Trophoblast cell (in vitro differentiated cells and primary cell): ENCODE measurements around the gene NPTN.

Experiments used
- DNase-seq, 2 donors: peaks; one replicate each; pipeline ENCODE4 v3.0.0-alpha.2; 2016
- H2AFZ ChIP-seq: 2 replicates; pipeline ENCODE4 v1.6.1; 2013; ENCODE audit warnings: low read length, moderate library complexity, mild to moderate bottlenecking; ENCODE audit not compliant: insufficient read depth, poor library complexity
- H2AK5ac ChIP-seq: 2 replicates; pipeline ENCODE4 v1.6.1; 2013; ENCODE audit warnings: mild to moderate bottlenecking, low read length
- H2BK120ac ChIP-seq: 2 replicates; pipeline ENCODE4 v1.6.1; 2013; ENCODE audit warnings: low read length, mild to moderate bottlenecking, moderate library complexity; ENCODE audit not compliant: insufficient read depth, poor library complexity
- H2BK12ac ChIP-seq: 2 replicates; pipeline ENCODE4 v1.6.1; 2013; ENCODE audit warnings: mild to moderate bottlenecking, low read length, moderate library complexity
- H2BK5ac ChIP-seq: 2 replicates; pipeline ENCODE4 v1.6.1; 2013; ENCODE audit warnings: low read length, low read depth, moderate library complexity, mild to moderate bottlenecking; ENCODE audit not compliant: poor library complexity
- H3K14ac ChIP-seq: 2 replicates; pipeline ENCODE4 v1.6.1; 2013; ENCODE audit warnings: mild to moderate bottlenecking, low read length
- H3K18ac ChIP-seq: 2 replicates; pipeline ENCODE4 v1.6.1; 2013; ENCODE audit warnings: mild to moderate bottlenecking, low read length
- H3K23ac ChIP-seq: 2 replicates; pipeline ENCODE4 v1.6.1; 2013; ENCODE audit warnings: low read length
- H3K27ac ChIP-seq: 2 replicates; pipeline ENCODE4 v1.5.1; 2013; ENCODE audit warnings: low read depth, mild to moderate bottlenecking, inconsistent platforms, low read length, moderate library complexity
- H3K27me3 ChIP-seq: 2 replicates; pipeline ENCODE4 v1.6.1; 2013; ENCODE audit warnings: inconsistent platforms, mild to moderate bottlenecking, low read length, moderate library complexity; ENCODE audit not compliant: insufficient read depth
- H3K36me3 ChIP-seq, 2 experiments: 1 replicate in 1 of 2; 2 replicates in 1 of 2; pipeline ENCODE4 v1.6.1; 2013; ENCODE audit warnings: low read length in 2 of 2, mild to moderate bottlenecking in 2 of 2, moderate library complexity in 1 of 2; ENCODE audit not compliant: insufficient read depth in 2 of 2, control insufficient read depth in 1 of 2
- H3K4ac ChIP-seq: 2 replicates; pipeline ENCODE4 v1.6.1; 2013; ENCODE audit warnings: low read depth, mild to moderate bottlenecking, low read length, moderate library complexity
- H3K4me1 ChIP-seq, 2 experiments: 1 replicate in 1 of 2; 2 replicates in 1 of 2; pipeline ENCODE4 v1.6.1; 2013; ENCODE audit warnings: low read length in 2 of 2, mild to moderate bottlenecking in 2 of 2, moderate library complexity in 1 of 2; ENCODE audit not compliant: insufficient read depth in 2 of 2, control insufficient read depth in 1 of 2
- H3K4me2 ChIP-seq: 2 replicates; pipeline ENCODE4 v1.6.1; 2013; ENCODE audit warnings: inconsistent platforms, mild to moderate bottlenecking, low read length, moderate library complexity
- H3K4me3 ChIP-seq: 2 replicates; pipeline ENCODE4 v1.5.1; 2013; ENCODE audit warnings: mild to moderate bottlenecking, low read depth, low read length, inconsistent platforms
- H3K79me1 ChIP-seq: one replicate; pipeline ENCODE4 v1.6.1; 2013; ENCODE audit warnings: low read length
- H3K79me2 ChIP-seq: 2 replicates; pipeline ENCODE4 v1.6.1; 2013; ENCODE audit warnings: low read length, mild to moderate bottlenecking; ENCODE audit not compliant: control insufficient read depth, insufficient read depth, poor library complexity
- H3K9ac ChIP-seq: 2 replicates; pipeline ENCODE4 v1.6.1; 2013; ENCODE audit warnings: mild to moderate bottlenecking, low read length
- H3K9me3 ChIP-seq: 2 replicates; pipeline ENCODE4 v1.6.1; 2013; ENCODE audit warnings: low read depth, mild to moderate bottlenecking, control low read depth, inconsistent platforms, low read length; ENCODE audit not compliant: insufficient read depth
- H4K12ac ChIP-seq: 2 replicates; pipeline ENCODE4 v1.6.1; 2013; ENCODE audit warnings: low read depth, mild to moderate bottlenecking, low read length, moderate library complexity
- H4K8ac ChIP-seq: 2 replicates; pipeline ENCODE4 v1.6.1; 2013; ENCODE audit warnings: low read depth, mild to moderate bottlenecking, low read length, moderate library complexity
- H4K91ac ChIP-seq: one replicate; pipeline ENCODE4 v1.6.1; 2013; ENCODE audit warnings: low read depth, mild to moderate bottlenecking, low read length, moderate library complexity
- WGBS: extraction: QIAGEN DNeasy Blood & Tissue Kit; methylation state at CpG from one replicate; pipeline ENCODE4 v1.1.7; 2013; ENCODE audit warnings: missing lambda C conversion rate; ENCODE audit not compliant: insufficient read length, insufficient coverage; ENCODE audit errors: extremely low coverage; 5-methylcytosine and 5-hydroxymethylcytosine counted together

Gene NPTN

GRCh38 chr15:73518876-73519733, 114.1 kb downstream of the NPTN start:
- Histone ChIP-seq H2BK120ac (no peak overlapping the region), H4K8ac (no peak overlapping the region), H3K4ac (no peak overlapping the region), H3K36me3 (no peaks in the 10 kb centered on the region), H2AK5ac (no peak overlapping the region), H3K4me1 (no peaks in the 10 kb centered on the region), H2BK5ac (no peak overlapping the region), H3K9me3 (no peaks in the 10 kb centered on the region), H3K27ac (no peak overlapping the region), H3K9ac (no peak overlapping the region), H2BK12ac (no peak overlapping the region), H3K23ac (no peak overlapping the region), H4K91ac (no peak overlapping the region), H4K12ac (no peak overlapping the region), H3K4me2 (no peak overlapping the region), H3K79me2 (no peaks in the 10 kb centered on the region), H3K27me3 (no peaks in the 10 kb centered on the region), H2AFZ (no peak overlapping the region), H3K4me3 (no peak overlapping the region), H3K14ac (no peak overlapping the region), H3K18ac (no peak overlapping the region), H3K79me1 (peaks cover 1% of the 10 kb centered on the region)
- DNase-seq = no peak
- no CpG with 5 or more reads among the region's 5 CpGs for WGBS

DNA sequence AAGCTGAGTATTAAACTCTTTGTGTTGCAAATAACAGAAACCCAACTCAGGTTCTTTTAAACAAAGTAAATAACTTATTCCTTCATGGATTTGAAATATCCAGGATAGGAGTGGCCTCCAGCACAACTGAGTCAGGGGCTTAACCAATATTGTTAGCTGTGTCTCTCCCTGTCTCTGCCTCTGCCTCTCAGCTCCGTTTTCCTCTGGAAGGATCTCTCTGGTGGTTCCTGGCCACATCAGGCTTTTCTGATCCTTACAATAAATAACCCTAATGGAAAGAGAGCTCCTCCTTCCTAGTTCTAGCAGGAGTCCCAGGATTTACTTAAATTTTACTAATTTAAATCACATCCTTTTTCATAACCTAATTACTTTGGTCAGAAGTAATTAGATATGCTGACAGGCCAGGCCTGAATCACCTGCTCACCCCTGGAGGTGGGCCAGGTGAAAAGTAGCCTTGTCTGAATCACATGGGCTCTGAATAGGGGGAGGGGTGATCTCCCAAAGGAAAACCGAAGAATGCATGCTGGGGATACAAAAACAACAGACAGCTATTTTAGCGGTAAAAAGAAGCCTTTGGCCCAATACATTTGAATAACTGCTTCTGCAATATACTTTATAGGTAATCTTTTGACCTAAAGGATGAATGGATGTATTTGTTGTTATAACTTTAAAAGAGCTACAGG, 114.9 kb downstream of the NPTN start:
- Histone ChIP-seq H3K4me2 (no peak overlapping the region), H4K91ac (no peak overlapping the region), H3K14ac (no peak overlapping the region), H3K18ac (no peak overlapping the region), H3K9me3 (no peaks in the 10 kb centered on the region), H3K27me3 (no peaks in the 10 kb centered on the region), H2BK120ac (no peak overlapping the region), H2AK5ac (no peak overlapping the region), H3K23ac (no peak overlapping the region), H3K4me1 (no peaks in the 10 kb centered on the region), H2AFZ (no peak overlapping the region), H4K8ac (no peak overlapping the region), H3K9ac (no peak overlapping the region), H3K4ac (no peak overlapping the region), H3K79me1 (peaks cover 2% of the 10 kb centered on the region), H2BK12ac (no peak overlapping the region), H2BK5ac (no peak overlapping the region), H3K79me2 (no peaks in the 10 kb centered on the region), H3K36me3 (no peaks in the 10 kb centered on the region), H3K4me3 (no peak overlapping the region), H3K27ac (no peak overlapping the region), H4K12ac (no peak overlapping the region)
- WGBS = no CpG with 5 or more reads among the region's 3 CpGs
- DNase-seq = no peak

- no peak overlapping the region for H2AK5ac ChIP-seq
- no peak overlapping the region for H3K4me3 ChIP-seq
- H3K9me3 ChIP-seq = no peaks in the 10 kb centered on the region
- no peak overlapping the region for H4K91ac ChIP-seq
- no peak for DNase-seq
- no peak overlapping the region for H2AFZ ChIP-seq
- no peak overlapping the region for H3K4ac ChIP-seq
- H4K8ac ChIP-seq = no peak overlapping the region
- H2BK5ac ChIP-seq = no peak overlapping the region
- H3K79me1 ChIP-seq = peaks cover 2% of the 10 kb centered on the region
- H3K36me3 ChIP-seq = no peaks in the 10 kb centered on the region
- H3K23ac ChIP-seq = no peak overlapping the region
- no peak overlapping the region for H2BK120ac ChIP-seq
- WGBS = no CpG with 5 or more reads among the region's 2 CpGs
- no peak overlapping the region for H3K9ac ChIP-seq
- no peak overlapping the region for H4K12ac ChIP-seq
- no peak overlapping the region for H3K14ac ChIP-seq
- no peaks in the 10 kb centered on the region for H3K4me1 ChIP-seq
- H3K4me2 ChIP-seq = no peak overlapping the region
- no peak overlapping the region for H2BK12ac ChIP-seq
- H3K27me3 ChIP-seq = no peaks in the 10 kb centered on the region
- H3K79me2 ChIP-seq = no peaks in the 10 kb centered on the region
- H3K27ac ChIP-seq = no peak overlapping the region
- no peak overlapping the region for H3K18ac ChIP-seq
Observed at GRCh38 chr15:73517566-73517965, 115.6 kb downstream of the NPTN start.

GRCh38 chr15:73515527-73515926, 117.7 kb downstream of the NPTN start:
- H3K4me2 ChIP-seq = no peak overlapping the region
- no peaks in the 10 kb centered on the region for H3K36me3 ChIP-seq
- no peak for DNase-seq
- H3K18ac ChIP-seq = no peak overlapping the region
- H4K8ac ChIP-seq = no peak overlapping the region
- H2BK5ac ChIP-seq = no peak overlapping the region
- WGBS = no CpG with 5 or more reads among the region's 1 CpG
- no peaks in the 10 kb centered on the region for H3K27me3 ChIP-seq
- H2BK12ac ChIP-seq = no peak overlapping the region
- no peak overlapping the region for H2BK120ac ChIP-seq
- peaks cover 2% of the 10 kb centered on the region for H3K79me1 ChIP-seq
- no peak overlapping the region for H3K4me3 ChIP-seq
- H3K4ac ChIP-seq = no peak overlapping the region
- no peaks in the 10 kb centered on the region for H3K4me1 ChIP-seq
- no peak overlapping the region for H3K23ac ChIP-seq
- no peak overlapping the region for H3K9ac ChIP-seq
- H3K79me2 ChIP-seq = no peaks in the 10 kb centered on the region
- H4K91ac ChIP-seq = no peak overlapping the region
- no peaks in the 10 kb centered on the region for H3K9me3 ChIP-seq
- no peak overlapping the region for H3K14ac ChIP-seq
- no peak overlapping the region for H3K27ac ChIP-seq
- H4K12ac ChIP-seq = no peak overlapping the region
- no peak overlapping the region for H2AK5ac ChIP-seq
- H2AFZ ChIP-seq = no peak overlapping the region
